HG02943 (cell line): ENCODE results near the gene PPID.
A peak's percentile ranks its signal among the peaks of the same experiment; 100 is the strongest.
"Not testable (repeated sequence)": the region's sequence is repeated elsewhere in the genome, so short reads cannot be mapped to it uniquely, and the experiment has no call there.

ENCODE experiments used
- ATAC-seq: cut with Tn5 transposase; IDR thresholded peaks from one replicate; pipeline ENCODE4 v1.9.1; 2021; ENCODE audit warnings: mild to moderate bottlenecking, low read depth, moderate library complexity; ENCODE audit not compliant: unreplicated experiment

PPID gene

DNA sequence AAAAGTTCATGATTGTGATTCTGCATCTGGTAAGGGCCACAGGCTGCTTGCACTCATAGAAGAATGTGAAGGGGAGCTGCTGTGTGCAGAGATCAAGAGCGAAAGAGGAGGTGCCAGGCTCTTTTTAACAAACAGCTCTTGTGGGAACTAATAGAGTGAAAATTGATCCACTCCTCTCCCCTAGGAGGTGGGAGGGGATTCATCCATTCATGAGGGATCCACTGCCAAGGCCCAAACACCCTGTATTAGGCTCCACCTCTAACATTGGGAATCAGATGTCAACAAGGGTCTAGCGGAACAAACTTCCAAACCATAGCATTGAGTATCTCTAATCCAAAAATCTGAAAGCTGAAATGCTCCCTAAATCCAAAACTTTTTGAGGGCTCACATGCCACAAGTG, 16.4 kb upstream of the PPID start:
- ATAC-seq = no peak

DNA sequence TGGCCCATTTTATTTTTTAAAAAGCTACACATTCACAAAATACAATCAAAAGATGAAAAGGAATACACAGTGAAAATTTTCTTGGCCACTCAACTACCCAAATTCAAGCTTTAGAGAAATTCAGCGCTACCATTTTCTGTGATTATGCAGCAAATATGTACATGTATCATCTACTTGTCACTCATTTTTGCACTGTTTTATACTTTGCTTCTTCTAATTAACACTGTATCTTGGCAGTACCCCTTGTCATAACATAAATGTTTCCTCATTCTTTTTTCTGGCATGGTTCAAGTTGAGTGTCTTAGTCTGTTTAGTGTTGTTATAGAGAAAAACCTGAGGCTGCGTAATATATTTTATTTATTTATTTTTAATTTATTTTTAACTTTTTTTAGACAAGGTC, 15.7 kb upstream of the PPID start:
- ATAC-seq = no peak

GRCh38 chr4:158729716-158730559, 6.7 kb upstream of the PPID start:
- peak; percentile 87 for ATAC-seq

DNA sequence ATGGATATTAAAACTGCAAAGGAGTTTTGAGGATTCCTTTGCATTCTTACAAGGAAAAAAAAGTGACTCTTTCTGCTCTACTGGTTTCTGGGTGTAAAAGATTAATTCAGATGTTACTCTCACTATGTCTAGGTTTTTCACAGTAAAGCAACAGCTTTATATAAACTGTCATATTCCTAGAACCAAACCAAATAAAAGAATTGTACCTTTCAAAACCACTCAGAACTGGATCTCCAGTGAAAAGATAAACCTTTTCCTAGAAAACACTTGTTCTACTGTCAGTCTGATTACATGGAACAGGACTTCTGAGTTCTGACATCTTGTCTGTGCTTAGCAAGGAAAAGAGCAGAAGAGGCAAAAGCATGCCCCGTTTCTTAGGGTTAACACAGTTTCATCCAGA, 5.0 kb upstream of the PPID start:
- no peak for ATAC-seq

- ATAC-seq = no peak
Measured at GRCh38 chr4:158726633-158727032, 3.4 kb upstream of the PPID start.

GRCh38 chr4:158724637-158725036, 1.4 kb upstream of the PPID start:
- ATAC-seq = no peak

DNA sequence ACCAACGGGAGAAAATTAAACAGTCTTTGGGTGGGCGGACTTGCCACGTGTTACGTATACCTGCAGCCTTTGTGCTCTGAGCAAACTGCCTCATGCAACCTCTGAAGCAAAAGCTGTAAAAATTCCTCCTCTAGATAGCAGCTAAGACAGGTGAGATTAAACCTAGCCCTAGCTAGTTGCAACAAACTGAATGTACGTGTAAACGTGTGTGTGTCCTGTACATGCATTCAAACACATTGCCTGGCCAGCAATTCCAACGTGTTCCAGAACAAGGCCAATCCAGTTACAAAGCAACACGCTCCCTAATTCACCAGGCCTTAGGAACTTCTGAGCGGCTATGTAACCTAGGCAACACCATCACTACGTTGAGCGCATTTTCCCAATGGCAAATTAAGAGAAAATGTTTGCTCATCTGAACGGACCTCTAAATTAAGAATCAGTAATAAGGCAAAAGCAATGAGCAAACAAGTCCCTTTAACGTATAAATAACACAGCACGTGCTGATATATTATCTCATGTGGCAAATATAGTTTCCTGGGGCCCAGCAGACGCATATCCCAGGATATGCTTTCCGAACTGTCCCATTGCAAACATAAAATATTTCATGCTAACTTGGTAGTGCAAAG, 792 bp downstream of the PPID start:
- no peak for ATAC-seq

GRCh38 chr4:158721680-158722079, 1.5 kb downstream of the PPID start:
- ATAC-seq = no peak

DNA sequence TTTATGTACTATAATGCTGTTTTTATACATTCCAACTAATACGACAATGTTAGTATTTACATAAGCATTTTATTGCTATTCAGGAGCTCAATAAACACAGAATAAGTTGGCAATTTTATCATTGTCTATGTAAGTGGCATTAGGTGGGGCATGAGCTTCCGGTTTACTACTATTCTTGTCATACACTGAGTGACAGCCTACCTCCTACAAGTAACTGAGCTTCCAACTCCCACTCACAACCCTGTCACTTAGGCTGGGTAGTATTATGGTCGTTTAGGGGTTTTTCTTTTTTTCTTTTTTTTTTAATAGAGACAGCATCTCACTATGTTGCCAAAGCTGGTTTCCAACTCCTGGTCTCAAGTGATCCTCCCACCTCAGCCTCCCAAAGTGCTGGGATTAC, 7.4 kb downstream of the PPID start:
- ATAC-seq = no peak

GRCh38 chr4:158714937-158715336, 8.3 kb downstream of the PPID start:
- no peak for ATAC-seq

DNA sequence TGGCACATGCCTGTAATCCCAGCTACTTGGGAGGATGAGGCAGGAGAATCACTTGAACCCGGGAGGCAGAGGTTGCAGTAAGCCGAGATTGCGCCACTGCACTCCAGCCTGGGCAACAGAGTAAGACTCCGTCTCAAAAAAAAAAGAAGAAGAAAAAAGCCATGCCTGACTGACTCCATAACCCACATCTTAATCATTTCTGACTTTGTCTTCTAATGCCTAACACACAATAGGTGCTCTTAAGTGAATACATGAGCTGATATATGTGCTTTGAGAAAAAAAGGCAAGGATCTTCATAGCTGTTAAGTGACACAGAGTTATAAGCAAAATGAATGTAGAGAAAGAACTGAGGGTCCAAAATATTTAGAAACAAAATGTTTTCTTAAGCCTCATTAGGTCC, 10.6 kb downstream of the PPID start:
- ATAC-seq = not testable (repeated sequence)

GRCh38 chr4:158710814-158711213, 12.4 kb downstream of the PPID start:
- ATAC-seq = no peak

GRCh38 chr4:158704274-158704673, 18.9 kb downstream of the PPID start:
- ATAC-seq = no peak

- no peak for ATAC-seq
Measured at GRCh38 chr4:158688813-158689212, 34.4 kb downstream of the PPID start.

GRCh38 chr4:158682066-158682465, 41.1 kb downstream of the PPID start:
- ATAC-seq = no peak

GRCh38 chr4:158681629-158682028, 41.6 kb downstream of the PPID start:
- no peak for ATAC-seq

- no peak for ATAC-seq
Measured at GRCh38 chr4:158678767-158679166, 44.4 kb downstream of the PPID start.

DNA sequence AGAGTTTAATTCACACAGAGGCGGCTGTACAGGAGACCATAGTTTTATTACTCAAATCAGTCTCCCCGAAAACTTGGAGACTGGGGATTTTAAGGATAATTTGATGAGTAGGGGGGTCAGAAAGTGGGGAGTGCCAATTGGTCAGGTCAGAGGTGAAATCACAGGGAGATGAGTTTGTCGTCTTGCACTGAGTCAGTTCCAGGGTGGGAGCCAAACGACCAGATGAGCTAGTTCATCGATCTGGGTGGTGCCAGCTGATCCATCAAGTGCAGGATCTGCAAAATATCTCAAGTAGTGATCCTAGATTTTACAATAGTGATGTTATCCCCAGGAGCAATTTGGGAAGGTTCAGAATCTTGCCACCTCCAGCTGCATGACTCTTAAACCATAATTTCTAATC, 47.1 kb downstream of the PPID start:
- ATAC-seq = no peak

GRCh38 chr4:158673633-158674032, 49.6 kb downstream of the PPID start:
- ATAC-seq = no peak

- peak; percentile 88 for ATAC-seq
Measured at GRCh38 chr4:158671915-158672806, 51.0 kb downstream of the PPID start, which contains the start of gene ETFDH. ETFDH (plus strand) TSS chr4:158672296; CDS start chr4:158672457, 161 bp downstream.

DNA sequence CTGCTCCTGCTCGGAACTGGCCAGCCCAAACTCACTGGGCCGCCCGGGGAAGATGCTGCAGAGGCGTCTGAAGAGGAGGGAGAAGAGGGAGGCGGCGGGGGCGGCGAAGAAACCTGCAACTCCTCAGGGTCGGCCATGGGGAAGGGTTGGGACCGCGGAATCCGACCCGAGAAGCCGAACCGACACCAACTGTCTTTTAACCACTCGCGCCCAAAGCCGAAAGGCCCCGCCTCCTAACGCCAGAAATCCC, 51.6 kb downstream of the PPID start, which contains the start of gene C4orf46:
C4orf46 (minus strand) TSS at position 223 of the 250 bp plus-strand sequence; CDS start at position 137, 86 bp downstream.
- no peak for ATAC-seq
